Mesendoderm (in vitro differentiated cells): Measurements from ENCODE around the gene MAN2A1.

Experiments
- DNase-seq: peaks from one replicate; pipeline ENCODE4 v3.0.0; 2013
- H2AK5ac ChIP-seq: 2 replicates; pipeline ENCODE4 v1.6.1; 2013; ENCODE audit warnings: low read length, inconsistent platforms
- H2BK120ac ChIP-seq: 2 replicates; pipeline ENCODE4 v1.6.1; 2013; ENCODE audit warnings: low read depth, mild to moderate bottlenecking, low read length, moderate library complexity, mixed read lengths
- H2BK15ac ChIP-seq: replicated peaks from 2 replicates; pipeline ENCODE4 v1.6.1; 2013; ENCODE audit warnings: low read depth, mild to moderate bottlenecking, moderate library complexity
- H2BK5ac ChIP-seq: 2 replicates; pipeline ENCODE4 v1.6.1; 2013; ENCODE audit warnings: low read length, inconsistent platforms
- H3K18ac ChIP-seq: 2 replicates; pipeline ENCODE4 v1.6.1; 2013; ENCODE audit warnings: mild to moderate bottlenecking, low read length, mixed read lengths
- H3K23ac ChIP-seq: one replicate; pipeline ENCODE4 v1.6.1; 2013; ENCODE audit warnings: low read length
- H3K27ac ChIP-seq: 2 replicates; pipeline ENCODE4 v1.5.1; 2013; ENCODE audit warnings: low read depth, mild to moderate bottlenecking, inconsistent platforms, low read length, moderate library complexity
- H3K27me3 ChIP-seq: 2 replicates; pipeline ENCODE4 v1.6.1; 2013; ENCODE audit warnings: low read length, control low read depth, mild to moderate bottlenecking, inconsistent platforms; ENCODE audit not compliant: insufficient read depth, poor library complexity
- H3K36me3 ChIP-seq: 2 replicates; pipeline ENCODE4 v1.6.1; 2013; ENCODE audit warnings: low read length, inconsistent platforms; ENCODE audit not compliant: control insufficient read depth, insufficient read depth
- H3K4ac ChIP-seq: one replicate; pipeline ENCODE4 v1.6.1; 2013; ENCODE audit warnings: low read depth, mild to moderate bottlenecking, low read length, moderate library complexity
- H3K4me1 ChIP-seq: 2 replicates; pipeline ENCODE4 v1.6.1; 2013; ENCODE audit warnings: low read depth, low read length, inconsistent platforms; ENCODE audit not compliant: control insufficient read depth
- H3K4me2 ChIP-seq: 2 replicates; pipeline ENCODE4 v1.6.1; 2013; ENCODE audit warnings: low read length
- H3K4me3 ChIP-seq: 2 replicates; pipeline ENCODE4 v1.5.1; 2013; ENCODE audit warnings: mild to moderate bottlenecking, low read length
- H3K56ac ChIP-seq: one replicate; pipeline ENCODE4 v1.6.1; 2013; ENCODE audit warnings: low read length
- H3K79me1 ChIP-seq: 2 replicates; pipeline ENCODE4 v1.6.1; 2013; ENCODE audit warnings: low read length, inconsistent platforms
- H3K79me2 ChIP-seq: 2 replicates; pipeline ENCODE4 v1.6.1; 2013; ENCODE audit warnings: mild to moderate bottlenecking, low read length; ENCODE audit not compliant: control insufficient read depth, insufficient read depth
- H3K9ac ChIP-seq: 2 replicates; pipeline ENCODE4 v1.6.1; 2013; ENCODE audit warnings: low read length, inconsistent platforms
- H4K5ac ChIP-seq: one replicate; pipeline ENCODE4 v1.6.1; 2013; ENCODE audit warnings: low read length
- H4K8ac ChIP-seq: one replicate; pipeline ENCODE4 v1.6.1; 2013; ENCODE audit warnings: low read depth, mild to moderate bottlenecking, control low read depth, low read length, moderate library complexity
- WGBS: extraction: QIAGEN DNeasy Blood & Tissue Kit; methylation state at CpG from one replicate; pipeline ENCODE4 v1.1.7; 2013; ENCODE audit warnings: low lambda C conversion rate, missing lambda C conversion rate; ENCODE audit not compliant: insufficient coverage; ENCODE audit errors: extremely low coverage; 5-methylcytosine and 5-hydroxymethylcytosine counted together

The MAN2A1 gene

GRCh38 chr5:109740966-109741365 is 51.2 kb downstream of the MAN2A1 start:
- peak overlapping the region; percentile 51 for H3K9ac ChIP-seq
- H3K18ac ChIP-seq: peak overlapping the region; percentile 75
- peak overlapping the region; percentile 61 for H3K56ac ChIP-seq
- H2BK120ac ChIP-seq: no peak overlapping the region
- no peak overlapping the region for H4K5ac ChIP-seq
- H3K4me1 ChIP-seq: peaks cover 27% of the 10 kb centered on the region
- H2AK5ac ChIP-seq: no peak overlapping the region
- no peak overlapping the region for H3K4me2 ChIP-seq
- DNase-seq: no peak
- no peak overlapping the region for H3K27ac ChIP-seq
- WGBS: no CpG with 5 or more reads among the region's 1 CpG
- no peaks in the 10 kb centered on the region for H3K27me3 ChIP-seq
- peaks cover 16% of the 10 kb centered on the region for H3K79me2 ChIP-seq
- no peak overlapping the region for H3K4ac ChIP-seq
- no peaks in the 10 kb centered on the region for H3K36me3 ChIP-seq
- peak overlapping the region; percentile 74 for H2BK15ac ChIP-seq
- peaks cover 2% of the 10 kb centered on the region for H3K79me1 ChIP-seq
- no peak overlapping the region for H3K4me3 ChIP-seq
- H3K23ac ChIP-seq: no peak overlapping the region
- no peak overlapping the region for H4K8ac ChIP-seq
- H2BK5ac ChIP-seq: peak overlapping the region; percentile 22

- Histone ChIP-seq H3K23ac (no peak overlapping the region), H3K36me3 (no peaks in the 10 kb centered on the region), H3K79me2 (peaks cover 14% of the 10 kb centered on the region), H2BK15ac (no peak overlapping the region), H3K27ac (no peak overlapping the region), H3K18ac (no peak overlapping the region), H3K4me1 (peaks cover 27% of the 10 kb centered on the region), H4K5ac (no peak overlapping the region), H4K8ac (no peak overlapping the region), H3K4me3 (no peak overlapping the region), H3K79me1 (peaks cover 2% of the 10 kb centered on the region), H2BK5ac (no peak overlapping the region), H3K4ac (no peak overlapping the region), H3K9ac (no peak overlapping the region), H3K27me3 (no peaks in the 10 kb centered on the region), H2AK5ac (no peak overlapping the region), H3K56ac (no peak overlapping the region), H2BK120ac (no peak overlapping the region), H3K4me2 (no peak overlapping the region)
- peak; percentile 56 for DNase-seq
- no CpG with 5 or more reads among the region's 1 CpG for WGBS
Measured at GRCh38 chr5:109741390-109741789, 51.7 kb downstream of the MAN2A1 start.

- no peaks in the 10 kb centered on the region for H3K79me1 ChIP-seq
- H3K9ac ChIP-seq: peak overlapping the region; percentile 58
- peak; percentile 86 for DNase-seq
- peaks cover 27% of the 10 kb centered on the region for H3K4me1 ChIP-seq
- H3K4me2 ChIP-seq: peak overlapping the region; percentile 9
- no CpG with 5 or more reads among the region's 5 CpGs for WGBS
- peak overlapping the region; percentile 84 for H3K56ac ChIP-seq
- H3K36me3 ChIP-seq: no peaks in the 10 kb centered on the region
- peak overlapping the region; percentile 98 for H3K27ac ChIP-seq
- no peak overlapping the region for H3K23ac ChIP-seq
- H4K5ac ChIP-seq: no peak overlapping the region
- peak overlapping the region; percentile 93 for H2BK15ac ChIP-seq
- H3K4me3 ChIP-seq: no peak overlapping the region
- peak overlapping the region; percentile 84 for H2AK5ac ChIP-seq
- peak overlapping the region; percentile 91 for H3K4ac ChIP-seq
- H2BK120ac ChIP-seq: peak overlapping the region; percentile 79
- peak overlapping the region; percentile 83 for H2BK5ac ChIP-seq
- no peaks in the 10 kb centered on the region for H3K27me3 ChIP-seq
- H4K8ac ChIP-seq: peak overlapping the region; percentile 66
- H3K18ac ChIP-seq: peak overlapping the region; percentile 89
- H3K79me2 ChIP-seq: peaks cover 14% of the 10 kb centered on the region
Measured at GRCh38 chr5:109743041-109743531, 53.4 kb downstream of the MAN2A1 start.

- H3K27ac ChIP-seq: peak overlapping the region; percentile 98
- H4K5ac ChIP-seq: no peak overlapping the region
- peak overlapping the region; percentile 84 for H3K56ac ChIP-seq
- no peak overlapping the region for H4K8ac ChIP-seq
- H3K79me2 ChIP-seq: peaks cover 15% of the 10 kb centered on the region
- H3K23ac ChIP-seq: no peak overlapping the region
- H2BK120ac ChIP-seq: peak overlapping the region; percentile 49
- DNase-seq: peak; percentile 99
- H2BK15ac ChIP-seq: no peak overlapping the region
- H3K4ac ChIP-seq: peak overlapping the region; percentile 88
- WGBS: no CpG with 5 or more reads among the region's 3 CpGs
- no peaks in the 10 kb centered on the region for H3K36me3 ChIP-seq
- H3K4me1 ChIP-seq: peaks cover 29% of the 10 kb centered on the region
- no peak overlapping the region for H3K4me3 ChIP-seq
- no peak overlapping the region for H2AK5ac ChIP-seq
- no peaks in the 10 kb centered on the region for H3K27me3 ChIP-seq
- peak overlapping the region; percentile 9 for H3K4me2 ChIP-seq
- H3K18ac ChIP-seq: peak overlapping the region; percentile 89
- no peaks in the 10 kb centered on the region for H3K79me1 ChIP-seq
- H3K9ac ChIP-seq: peak overlapping the region; percentile 58
- peak overlapping the region; percentile 80 for H2BK5ac ChIP-seq
Measured at GRCh38 chr5:109743770-109744212, 54.1 kb downstream of the MAN2A1 start.

GRCh38 chr5:109744261-109744660 is 54.5 kb downstream of the MAN2A1 start:
- peak overlapping the region; percentile 66 for H3K56ac ChIP-seq
- H2BK120ac ChIP-seq: peak overlapping the region; percentile 49
- H3K4me1 ChIP-seq: peaks cover 28% of the 10 kb centered on the region
- H3K9ac ChIP-seq: no peak overlapping the region
- no peaks in the 10 kb centered on the region for H3K27me3 ChIP-seq
- no peak overlapping the region for H3K23ac ChIP-seq
- H3K4me3 ChIP-seq: no peak overlapping the region
- peak overlapping the region; percentile 71 for H2AK5ac ChIP-seq
- H2BK15ac ChIP-seq: peak overlapping the region; percentile 85
- H4K5ac ChIP-seq: peak overlapping the region; percentile 49
- H3K4ac ChIP-seq: peak overlapping the region; percentile 2
- H3K4me2 ChIP-seq: no peak overlapping the region
- peak overlapping the region; percentile 88 for H3K18ac ChIP-seq
- peak overlapping the region; percentile 85 for H2BK5ac ChIP-seq
- no peak for DNase-seq
- no peaks in the 10 kb centered on the region for H3K36me3 ChIP-seq
- peak overlapping the region; percentile 98 for H3K27ac ChIP-seq
- peak overlapping the region; percentile 42 for H4K8ac ChIP-seq
- H3K79me1 ChIP-seq: peaks cover 2% of the 10 kb centered on the region
- H3K79me2 ChIP-seq: peaks cover 17% of the 10 kb centered on the region
- no CpG with 5 or more reads among the region's 2 CpGs for WGBS

GRCh38 chr5:109748546-109748945 is 58.8 kb downstream of the MAN2A1 start:
- no peak overlapping the region for H3K56ac ChIP-seq
- no peak overlapping the region for H2AK5ac ChIP-seq

More at GRCh38 chr5:109748546-109748945, 58.8 kb downstream of the MAN2A1 start:
- Histone ChIP-seq H3K4ac (no peak overlapping the region), H4K5ac (no peak overlapping the region), H3K27ac (no peak overlapping the region), H3K4me2 (no peak overlapping the region), H3K79me2 (peaks cover 15% of the 10 kb centered on the region), H2BK120ac (no peak overlapping the region), H3K4me1 (peaks cover 6% of the 10 kb centered on the region), H3K27me3 (no peaks in the 10 kb centered on the region), H2BK15ac (no peak overlapping the region), H3K18ac (no peak overlapping the region), H3K23ac (no peak overlapping the region), H3K9ac (no peak overlapping the region), H3K79me1 (peaks cover 2% of the 10 kb centered on the region), H3K36me3 (no peaks in the 10 kb centered on the region), H4K8ac (no peak overlapping the region), H3K4me3 (no peak overlapping the region), H2BK5ac (no peak overlapping the region)
- peak; percentile 40 for DNase-seq
